HG03025 (cell line): ENCODE results near the gene SCN10A.

Experiments
- ATAC-seq: cut with Tn5 transposase; IDR thresholded peaks from one replicate; pipeline ENCODE4 v1.9.1; 2021; ENCODE audit warnings: mild to moderate bottlenecking, moderate library complexity; ENCODE audit not compliant: unreplicated experiment, low FRiP score

SCN10A gene

GRCh38 chr3:38816026-38816425 lies at the start of gene SCN10A:
Gene SCN10A, minus strand, starts transcription at chr3:38816217. Its CDS starts 22,207 bp downstream, at chr3:38794010.
- ATAC-seq: no peak

- ATAC-seq: no peak
Observed at GRCh38 chr3:38853011-38853410, 37.0 kb upstream of the SCN10A start.

- no peak for ATAC-seq
Observed at GRCh38 chr3:38843898-38844297, 27.9 kb upstream of the SCN10A start.

GRCh38 chr3:38842266-38842965 lies 26.4 kb upstream of the SCN10A start:
- ATAC-seq: no peak

- no peak for ATAC-seq
Observed at GRCh38 chr3:38840987-38841386, 25.0 kb upstream of the SCN10A start.

GRCh38 chr3:38837358-38837757 lies 21.3 kb upstream of the SCN10A start:
- no peak for ATAC-seq

GRCh38 chr3:38836561-38836960 lies 20.5 kb upstream of the SCN10A start:
- no peak for ATAC-seq

GRCh38 chr3:38835939-38836338 lies 19.9 kb upstream of the SCN10A start:
- no peak for ATAC-seq

- ATAC-seq: no peak
Observed at GRCh38 chr3:38834717-38835116, 18.7 kb upstream of the SCN10A start.

GRCh38 chr3:38834110-38834509 lies 18.1 kb upstream of the SCN10A start:
- no peak for ATAC-seq

GRCh38 chr3:38829404-38829803 lies 13.4 kb upstream of the SCN10A start:
- no peak for ATAC-seq

GRCh38 chr3:38828681-38829080 lies 12.7 kb upstream of the SCN10A start:
- ATAC-seq: no peak

GRCh38 chr3:38827791-38828190 lies 11.8 kb upstream of the SCN10A start:
- ATAC-seq: no peak

- no peak for ATAC-seq
Observed at GRCh38 chr3:38826001-38826400, 10.0 kb upstream of the SCN10A start.

GRCh38 chr3:38824349-38824748 lies 8.3 kb upstream of the SCN10A start:
- ATAC-seq: no peak

- ATAC-seq: no peak
Observed at GRCh38 chr3:38823722-38824121, 7.7 kb upstream of the SCN10A start.

- ATAC-seq: no peak
Observed at GRCh38 chr3:38823186-38823585, 7.2 kb upstream of the SCN10A start.

GRCh38 chr3:38811822-38812221 lies 4.2 kb downstream of the SCN10A start:
- ATAC-seq: no peak

- ATAC-seq: no peak
Observed at GRCh38 chr3:38805765-38806386, 10.1 kb downstream of the SCN10A start.

GRCh38 chr3:38805004-38805403 lies 11.0 kb downstream of the SCN10A start:
- ATAC-seq: no peak

- no peak for ATAC-seq
Observed at GRCh38 chr3:38800511-38800910, 15.5 kb downstream of the SCN10A start.

- ATAC-seq: no peak
Observed at GRCh38 chr3:38793721-38794120, 22.3 kb downstream of the SCN10A start.
